Glutamatergic neuron (in vitro differentiated cells): ENCODE results near the gene SCCPDH. TPM values are rescaled to one million over a fixed set of nuclear protein-coding genes. Genes with fewer than 3 reads are reported as not detected.

Source experiments
- DNase-seq: peaks from one replicate; pipeline ENCODE4 v3.0.0; 2022
- H3K27ac Mint-ChIP-seq: one replicate; pipeline ENCODE4 v1.8.0; 2020; ENCODE audit warnings: mild to moderate bottlenecking, mixed read lengths, inconsistent platforms; ENCODE audit not compliant: unreplicated experiment
- H3K27me3 Mint-ChIP-seq: one replicate; pipeline ENCODE4 v1.8.0; 2020; ENCODE audit warnings: mild to moderate bottlenecking, moderate library complexity, mixed read lengths, inconsistent platforms; ENCODE audit not compliant: unreplicated experiment
- H3K36me3 Mint-ChIP-seq: one replicate; pipeline ENCODE4 v1.8.0; 2020; ENCODE audit warnings: mild to moderate bottlenecking, mixed read lengths, inconsistent platforms; ENCODE audit not compliant: unreplicated experiment
- H3K4me1 Mint-ChIP-seq: one replicate; pipeline ENCODE4 v1.8.0; 2020; ENCODE audit warnings: mild to moderate bottlenecking, low read depth, mixed read lengths, inconsistent platforms; ENCODE audit not compliant: unreplicated experiment
- H3K4me3 Mint-ChIP-seq: one replicate; pipeline ENCODE4 v1.8.0; 2020; ENCODE audit warnings: mild to moderate bottlenecking, mixed read lengths, inconsistent platforms; ENCODE audit not compliant: unreplicated experiment
- H3K9me3 Mint-ChIP-seq: one replicate; pipeline ENCODE4 v1.8.0; 2020; ENCODE audit warnings: mild to moderate bottlenecking, moderate library complexity, mixed read lengths, inconsistent platforms; ENCODE audit not compliant: unreplicated experiment
- CTCF ChIP-seq: fragments of 200-600 bp; sonication (generic); IDR thresholded peaks from one replicate; pipeline ENCODE4 v1.5.0; 2021; ENCODE audit not compliant: partially characterized antibody, unreplicated experiment
- total RNA-seq: library from RNA; stranded (reverse); fragmentation: NEBNext Ultra II Directional; extraction: Animal tissue kit (Norgen Biotek cat#: 25700); gene quantifications from one replicate; pipeline ENCODE4 v1.2.1, GENCODE V29; 2021; ENCODE audit not compliant: unreplicated experiment

The SCCPDH gene
- total RNA-seq, 1 donor from 2014 or later = 34.6 TPM

- H3K9me3 Mint-ChIP-seq = peaks cover 3% of the 10 kb centered on the region
- TF ChIP-seq CTCF = no peak
These were observed 26.5 kb downstream of the SCCPDH start for GRCh38 chr1:246750752-246751151.

GRCh38 chr1:246753670-246754535, 29.7 kb downstream of the SCCPDH start:
- DNase-seq = peak; percentile 84
- no peaks in the 10 kb centered on the region for H3K36me3 Mint-ChIP-seq
- peaks cover 12% of the 10 kb centered on the region for H3K4me1 Mint-ChIP-seq
- H3K27me3 Mint-ChIP-seq = no peaks in the 10 kb centered on the region
- TF ChIP-seq CTCF = peak; percentile 70
- H3K27ac Mint-ChIP-seq = no peak overlapping the region
- H3K4me3 Mint-ChIP-seq = no peak overlapping the region
- H3K9me3 Mint-ChIP-seq = no peaks in the 10 kb centered on the region

More at GRCh38 chr1:246750752-246751151, 26.5 kb downstream of the SCCPDH start:
- Mint-ChIP-seq H3K27me3 (no peaks in the 10 kb centered on the region), H3K4me3 (no peak overlapping the region), H3K4me1 (peaks cover 12% of the 10 kb centered on the region), H3K36me3 (peaks cover 10% of the 10 kb centered on the region), H3K27ac (no peak overlapping the region)
- no peak for DNase-seq

GRCh38 chr1:246755419-246755818, 31.2 kb downstream of the SCCPDH start:
- no peak for DNase-seq
- Mint-ChIP-seq H3K36me3 (peaks cover 1% of the 10 kb centered on the region), H3K4me1 (peaks cover 17% of the 10 kb centered on the region), H3K27ac (no peak overlapping the region), H3K4me3 (no peak overlapping the region), H3K9me3 (peaks cover under 1% of the 10 kb centered on the region), H3K27me3 (peaks cover under 1% of the 10 kb centered on the region)
- no peak for TF ChIP-seq CTCF

- peak overlapping the region; percentile 98 for H3K27ac Mint-ChIP-seq
These were observed 36.5 kb downstream of the SCCPDH start for GRCh38 chr1:246760422-246761347.

More at GRCh38 chr1:246760422-246761347, 36.5 kb downstream of the SCCPDH start:
- H3K27me3 Mint-ChIP-seq = peaks cover 2% of the 10 kb centered on the region
- peaks cover 7% of the 10 kb centered on the region for H3K9me3 Mint-ChIP-seq
- peaks cover 6% of the 10 kb centered on the region for H3K36me3 Mint-ChIP-seq
- peaks cover 17% of the 10 kb centered on the region for H3K4me1 Mint-ChIP-seq
- peak overlapping the region; percentile 78 for H3K4me3 Mint-ChIP-seq
- peak; percentile 38 for DNase-seq
- TF ChIP-seq CTCF = no peak
